GM21360 (cell line): ENCODE data around the gene TMEM109.

ENCODE experiments used
- ATAC-seq: cut with Tn5 transposase; IDR thresholded peaks from one replicate; pipeline ENCODE4 v1.9.1; 2021; ENCODE audit warnings: mild to moderate bottlenecking, moderate library complexity; ENCODE audit not compliant: unreplicated experiment

Gene TMEM109

DNA sequence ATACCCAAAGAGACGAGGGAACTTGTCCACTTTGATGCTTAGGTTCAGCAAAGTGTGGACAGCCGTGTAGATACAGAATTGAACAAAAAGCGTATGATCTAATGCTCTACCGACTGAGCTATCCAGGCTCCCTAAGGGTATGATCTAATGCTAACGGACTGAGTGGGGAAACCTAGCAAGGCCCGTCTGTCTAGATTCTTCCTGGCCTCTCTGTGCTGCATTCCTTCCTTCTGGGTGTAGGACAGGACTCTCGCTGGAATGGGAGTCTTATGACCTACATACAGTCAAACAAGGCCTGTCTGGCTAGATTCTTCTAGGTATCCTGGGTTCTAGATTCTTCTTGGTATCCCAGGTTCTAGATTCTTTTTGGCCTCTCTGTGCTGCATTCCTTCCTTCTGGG lies 46.4 kb downstream of the TMEM109 start:
- ATAC-seq: no peak

DNA sequence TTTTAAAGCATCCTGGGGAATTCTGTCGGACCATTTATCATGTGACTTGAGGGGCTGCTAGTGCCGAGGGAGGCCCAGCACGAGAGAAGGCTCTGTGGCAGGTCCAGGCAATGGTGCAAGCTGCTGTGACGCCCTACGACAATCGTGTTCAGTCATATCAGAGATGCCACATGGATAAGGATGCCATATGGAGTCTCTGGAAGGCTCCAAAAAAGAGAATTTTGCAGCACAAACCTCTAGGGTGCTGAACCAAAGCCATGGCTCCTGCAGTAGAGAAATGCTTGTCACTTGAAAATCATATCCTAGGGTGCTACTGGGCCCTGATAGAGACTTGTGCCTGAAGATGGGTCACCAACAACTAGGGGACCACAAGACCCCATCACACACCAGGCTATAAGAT lies 50.8 kb downstream of the TMEM109 start:
- ATAC-seq: no peak

DNA sequence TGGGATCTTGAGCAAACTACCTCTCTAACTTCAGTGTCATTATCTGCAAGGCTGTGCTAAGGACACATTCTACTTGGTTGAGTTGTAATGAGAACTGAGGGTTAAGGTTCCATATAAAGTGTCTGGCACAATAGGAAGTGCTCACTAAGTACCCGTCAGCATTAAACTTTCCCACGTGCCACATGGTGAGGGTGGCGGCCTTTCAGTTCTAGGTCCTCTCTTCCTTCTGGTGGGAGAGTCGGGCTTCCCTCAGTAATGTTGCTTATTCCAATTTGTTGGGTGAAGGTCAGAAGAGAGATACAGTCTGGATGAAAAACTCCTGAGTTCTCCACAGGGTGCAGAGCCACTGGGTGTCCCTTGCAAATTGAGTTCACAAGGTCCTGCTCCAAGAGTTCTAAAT lies 52.9 kb downstream of the TMEM109 start:
- ATAC-seq: no peak

DNA sequence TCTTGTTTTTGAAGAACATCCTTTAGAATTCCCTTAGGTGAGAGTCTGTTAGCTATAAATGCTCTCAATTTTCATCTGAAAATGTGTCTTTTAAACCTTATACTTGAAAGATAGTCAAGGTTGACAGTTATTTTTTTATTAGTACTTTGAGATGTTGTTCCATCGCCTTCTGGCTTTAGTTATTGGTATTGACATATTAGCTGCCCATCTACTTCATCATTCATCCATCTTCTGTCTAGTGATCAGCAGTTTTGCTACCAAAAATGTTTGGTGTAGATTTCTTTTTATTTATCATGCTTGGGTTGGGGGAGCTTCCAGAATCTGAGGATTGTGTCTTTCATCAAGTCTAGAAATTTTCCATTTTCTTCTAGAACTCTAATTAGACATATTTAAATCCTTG lies 54.3 kb downstream of the TMEM109 start:
- no peak for ATAC-seq

DNA sequence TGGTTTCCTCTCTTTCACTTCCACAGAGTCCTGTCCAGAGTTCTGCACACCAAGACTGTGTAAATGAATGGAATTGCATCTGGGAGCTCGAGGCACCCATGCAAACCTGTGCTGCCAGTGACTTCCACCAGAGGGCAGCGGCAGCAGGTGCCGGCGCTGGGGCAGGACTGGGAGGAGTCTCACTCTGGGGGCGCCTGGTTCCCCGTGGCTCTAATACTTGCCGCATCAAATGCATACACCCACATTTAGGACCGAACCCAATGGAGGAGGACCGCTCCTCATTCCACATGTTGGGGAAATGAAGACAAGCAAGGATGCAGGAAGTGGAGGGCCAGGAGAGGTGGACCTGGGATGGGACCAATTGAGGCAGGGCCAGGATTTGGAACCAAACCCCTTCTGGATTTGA lies 56.4 kb downstream of the TMEM109 start:
- no peak for ATAC-seq

DNA sequence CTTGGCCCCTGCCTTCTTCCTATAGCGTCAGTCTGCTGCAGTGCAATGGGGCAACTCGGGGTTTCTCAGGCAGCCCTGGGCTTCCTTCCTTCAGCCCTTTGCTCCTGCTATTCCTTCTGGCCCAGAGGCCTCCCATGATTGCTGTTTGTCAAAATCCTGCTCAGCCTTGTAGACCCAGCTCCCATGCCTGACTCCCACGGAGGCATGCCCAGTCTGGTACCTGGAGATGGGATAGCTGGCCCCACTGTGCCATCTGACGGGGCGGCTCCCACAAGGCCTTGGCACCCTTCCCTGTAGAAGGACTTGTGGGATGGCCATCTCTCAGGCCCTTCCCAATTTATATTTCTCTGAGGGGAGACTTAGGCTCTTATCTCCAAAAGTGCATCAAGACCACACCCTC lies 56.9 kb downstream of the TMEM109 start:
- ATAC-seq: no peak

DNA sequence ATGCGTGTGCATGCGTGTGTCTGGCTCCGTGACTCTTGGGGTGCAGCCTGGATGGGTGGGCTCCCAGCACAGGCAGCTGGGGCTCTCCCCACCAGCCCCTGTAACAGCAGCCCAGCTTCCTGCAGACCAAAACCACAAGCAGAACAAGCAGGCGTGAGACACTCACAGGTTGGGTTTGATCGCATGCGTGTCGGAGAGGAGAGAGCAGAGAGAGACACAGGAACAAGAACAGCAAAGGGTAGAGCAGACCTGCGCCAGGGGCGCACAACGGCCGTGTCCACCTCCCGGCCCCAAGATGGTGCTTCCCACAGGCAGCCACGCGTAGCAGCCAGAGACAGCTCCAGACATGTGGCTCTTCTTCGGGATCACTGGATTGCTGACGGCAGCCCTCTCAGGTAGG lies 57.6 kb downstream of the TMEM109 start, which contains the start of gene CD6:
Gene CD6, plus strand, starts transcription at position 161 of the 400 bp plus-strand sequence. Its CDS starts 186 bp downstream, at position 347.
- ATAC-seq: no peak

DNA sequence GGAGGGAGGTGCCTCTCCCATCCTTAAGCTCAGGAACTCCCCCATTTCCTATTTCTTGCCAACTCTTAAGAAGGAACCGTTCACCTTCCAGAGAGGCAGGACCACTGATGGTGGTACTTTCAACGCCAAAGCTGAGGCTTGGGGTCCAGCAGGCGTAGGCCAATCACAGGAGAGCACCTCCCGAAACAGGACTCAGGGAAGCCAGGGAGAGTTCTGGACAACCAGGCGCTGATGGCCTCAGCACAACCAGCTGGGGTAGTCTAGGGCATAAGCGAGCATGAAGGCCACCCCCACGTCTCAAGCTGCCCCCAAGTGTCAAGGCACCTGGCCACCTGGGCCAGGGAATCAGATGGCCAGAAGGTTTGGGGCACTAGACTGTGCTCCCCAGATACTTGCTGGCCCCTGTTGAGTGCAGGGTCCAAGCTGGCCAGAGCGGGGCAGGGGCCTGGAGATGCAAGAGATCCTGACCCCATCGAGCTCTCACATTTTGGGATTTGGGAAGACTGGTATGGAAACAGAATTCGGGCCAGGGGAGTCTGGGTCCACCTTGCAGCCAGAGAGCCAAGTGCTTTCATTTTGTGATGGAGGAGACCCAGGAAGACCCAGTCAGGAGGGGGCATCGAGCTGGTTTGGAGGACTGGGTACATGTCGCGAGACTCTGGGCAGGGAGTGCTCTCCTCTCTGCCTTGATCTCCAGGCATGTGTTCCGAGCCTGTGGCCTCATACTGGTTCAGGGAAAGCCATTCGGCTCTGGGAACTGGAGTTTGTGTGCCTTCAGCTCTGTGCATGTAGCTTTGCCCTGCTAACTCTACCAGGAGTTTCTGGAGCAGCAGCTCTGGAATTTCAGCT lies 58.4 kb downstream of the TMEM109 start:
- ATAC-seq: no peak
